ENCODE data around the gene CEP20.

The CEP20 gene

DNA sequence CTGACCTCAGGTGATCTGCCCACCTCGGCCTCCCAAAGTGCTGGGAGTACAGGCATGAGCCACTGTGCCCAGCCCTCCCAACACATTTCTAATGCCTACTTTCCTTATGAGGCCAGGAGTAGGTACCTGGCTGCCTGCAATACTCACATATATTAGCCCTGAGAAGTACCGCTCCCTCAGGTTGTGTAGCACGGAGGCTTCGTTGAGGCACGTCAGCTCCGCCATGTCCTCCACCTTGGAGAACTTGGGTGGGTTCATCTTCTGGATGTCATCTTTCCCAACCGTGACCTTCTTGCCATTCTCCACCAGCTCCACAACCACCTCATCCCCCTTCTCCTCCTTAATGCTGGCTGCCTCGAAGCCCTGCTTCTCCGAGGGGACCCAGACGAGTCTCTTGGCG is 50.6 kb downstream of the CEP20 start:
- Mint-ChIP-seq H3K4me3 (no peak overlapping the region), H3K36me3 (ENCODE audit: low read depth) (no peaks in the 10 kb centered on the region), H3K27ac (no peak overlapping the region), H3K9me3 (no peaks in the 10 kb centered on the region), H3K4me1 (no peaks in the 10 kb centered on the region), H3K27me3 (ENCODE audit: low read depth) (peaks cover 28% of the 10 kb centered on the region)
- TF ChIP-seq, protein P1, sequence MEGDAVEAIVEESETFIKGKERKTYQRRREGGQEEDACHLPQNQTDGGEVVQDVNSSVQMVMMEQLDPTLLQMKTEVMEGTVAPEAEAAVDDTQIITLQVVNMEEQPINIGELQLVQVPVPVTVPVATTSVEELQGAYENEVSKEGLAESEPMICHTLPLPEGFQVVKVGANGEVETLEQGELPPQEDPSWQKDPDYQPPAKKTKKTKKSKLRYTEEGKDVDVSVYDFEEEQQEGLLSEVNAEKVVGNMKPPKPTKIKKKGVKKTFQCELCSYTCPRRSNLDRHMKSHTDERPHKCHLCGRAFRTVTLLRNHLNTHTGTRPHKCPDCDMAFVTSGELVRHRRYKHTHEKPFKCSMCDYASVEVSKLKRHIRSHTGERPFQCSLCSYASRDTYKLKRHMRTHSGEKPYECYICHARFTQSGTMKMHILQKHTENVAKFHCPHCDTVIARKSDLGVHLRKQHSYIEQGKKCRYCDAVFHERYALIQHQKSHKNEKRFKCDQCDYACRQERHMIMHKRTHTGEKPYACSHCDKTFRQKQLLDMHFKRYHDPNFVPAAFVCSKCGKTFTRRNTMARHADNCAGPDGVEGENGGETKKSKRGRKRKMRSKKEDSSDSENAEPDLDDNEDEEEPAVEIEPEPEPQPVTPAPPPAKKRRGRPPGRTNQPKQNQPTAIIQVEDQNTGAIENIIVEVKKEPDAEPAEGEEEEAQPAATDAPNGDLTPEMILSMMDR (IDR thresholded peaks at IDR 0.05; ENCODE audit: unreplicated experiment in 3 of 3): no peak

DNA sequence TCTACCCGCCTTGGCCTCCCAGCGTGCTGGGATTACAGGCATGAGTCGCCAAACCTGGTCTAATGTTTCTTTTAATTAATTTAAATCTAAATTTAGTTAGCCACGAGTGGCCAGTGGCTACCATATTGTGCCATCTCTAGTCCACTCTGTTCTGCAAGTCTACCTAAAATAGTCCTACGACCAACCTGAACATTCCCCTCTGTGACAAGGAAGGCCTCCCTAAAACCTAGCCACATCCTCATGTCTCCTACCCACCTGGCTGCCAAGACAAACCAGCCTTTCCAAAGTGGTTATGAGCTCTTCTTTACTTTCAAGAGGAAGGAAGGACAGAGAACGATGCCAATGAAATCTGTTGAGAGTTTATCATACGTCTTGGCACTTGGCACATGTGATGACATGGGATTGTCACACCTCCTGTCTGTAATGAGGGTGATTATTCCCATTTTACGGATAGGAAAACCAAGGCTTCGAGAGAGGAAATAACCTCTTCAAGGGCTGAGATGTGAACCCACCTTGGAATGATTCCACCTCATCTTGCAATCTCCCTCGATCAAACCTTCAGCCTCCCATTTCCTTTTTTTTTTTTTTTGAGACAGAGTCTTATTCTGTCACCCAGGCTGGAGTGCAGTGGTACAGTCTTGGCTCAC is 51.3 kb downstream of the CEP20 start:
- Mint-ChIP-seq H3K4me1 (no peaks in the 10 kb centered on the region), H3K27ac (no peak overlapping the region), H3K27me3 (ENCODE audit: low read depth) (peaks cover 28% of the 10 kb centered on the region), H3K9me3 (no peaks in the 10 kb centered on the region), H3K36me3 (ENCODE audit: low read depth) (no peaks in the 10 kb centered on the region), H3K4me3 (no peak overlapping the region)
- TF ChIP-seq, protein P1 (IDR thresholded peaks at IDR 0.05; ENCODE audit: unreplicated experiment in 3 of 3): no peak

DNA sequence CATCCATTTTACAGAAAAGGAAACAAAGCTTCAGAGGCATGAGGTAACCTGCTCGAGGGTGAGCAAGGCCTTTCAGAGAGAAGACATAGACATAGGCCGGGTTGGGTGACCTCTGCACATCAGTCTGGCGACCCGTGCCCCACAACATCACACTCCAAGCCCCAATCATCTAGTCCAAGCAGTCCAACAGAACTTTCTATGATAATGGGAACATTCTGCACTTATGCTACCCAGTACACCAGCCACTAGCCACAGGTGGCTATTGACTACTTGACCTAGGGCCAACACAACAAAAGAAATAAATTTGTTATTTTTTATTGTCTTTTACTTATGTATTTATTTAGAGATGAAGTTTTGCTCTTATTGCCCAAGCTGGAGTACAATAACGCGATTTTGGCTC is 52.3 kb downstream of the CEP20 start:
- H3K27me3 Mint-ChIP-seq (ENCODE audit: low read depth): peaks cover 18% of the 10 kb centered on the region
- TF ChIP-seq, protein P1 (IDR thresholded peaks at IDR 0.05; ENCODE audit: unreplicated experiment in 3 of 3): no peak
- H3K4me3 Mint-ChIP-seq: no peak overlapping the region
- H3K36me3 Mint-ChIP-seq (ENCODE audit: low read depth): no peaks in the 10 kb centered on the region
- H3K27ac Mint-ChIP-seq: no peak overlapping the region
- H3K9me3 Mint-ChIP-seq: no peaks in the 10 kb centered on the region
- H3K4me1 Mint-ChIP-seq: no peaks in the 10 kb centered on the region

DNA sequence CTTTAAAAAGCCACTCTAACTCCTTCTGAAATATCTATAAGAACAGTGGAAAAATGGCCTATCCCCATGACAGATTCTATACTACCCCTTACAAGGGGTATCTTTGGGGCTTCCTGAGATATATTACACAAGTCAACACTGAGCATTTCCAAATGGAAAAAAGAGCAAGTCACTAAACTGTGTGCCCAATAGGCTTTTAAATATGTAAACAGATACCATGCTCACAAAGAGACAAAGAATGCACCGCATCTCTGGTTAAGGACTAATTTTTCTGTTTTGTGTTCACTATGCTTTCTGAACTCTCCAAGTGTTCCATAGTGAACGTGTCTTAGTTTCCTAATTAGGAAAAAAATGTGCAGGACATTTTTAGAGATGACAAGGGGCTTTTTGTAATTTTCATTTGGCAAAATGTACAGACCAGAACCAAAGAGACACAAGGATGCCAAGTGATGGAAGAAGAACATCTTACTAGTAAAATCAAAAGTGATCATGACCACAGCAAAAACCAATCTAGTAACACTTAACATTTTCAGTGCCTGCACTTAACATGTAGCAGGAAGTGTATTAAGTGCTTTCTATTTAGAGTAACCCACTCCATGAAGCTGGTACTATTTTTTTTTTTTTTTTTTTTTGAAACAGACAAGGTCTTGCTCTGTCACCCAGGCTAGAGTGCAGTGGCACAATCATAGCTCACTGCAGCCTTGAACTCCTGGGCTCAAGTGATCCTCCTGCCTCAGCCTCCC is 53.1 kb downstream of the CEP20 start:
- Mint-ChIP-seq H3K4me1 (no peaks in the 10 kb centered on the region), H3K4me3 (no peak overlapping the region), H3K36me3 (ENCODE audit: low read depth) (no peaks in the 10 kb centered on the region), H3K27ac (no peak overlapping the region), H3K9me3 (no peaks in the 10 kb centered on the region), H3K27me3 (ENCODE audit: low read depth) (peaks cover 17% of the 10 kb centered on the region)
- TF ChIP-seq, protein P1 (IDR thresholded peaks at IDR 0.05; ENCODE audit: unreplicated experiment in 3 of 3): no peak

DNA sequence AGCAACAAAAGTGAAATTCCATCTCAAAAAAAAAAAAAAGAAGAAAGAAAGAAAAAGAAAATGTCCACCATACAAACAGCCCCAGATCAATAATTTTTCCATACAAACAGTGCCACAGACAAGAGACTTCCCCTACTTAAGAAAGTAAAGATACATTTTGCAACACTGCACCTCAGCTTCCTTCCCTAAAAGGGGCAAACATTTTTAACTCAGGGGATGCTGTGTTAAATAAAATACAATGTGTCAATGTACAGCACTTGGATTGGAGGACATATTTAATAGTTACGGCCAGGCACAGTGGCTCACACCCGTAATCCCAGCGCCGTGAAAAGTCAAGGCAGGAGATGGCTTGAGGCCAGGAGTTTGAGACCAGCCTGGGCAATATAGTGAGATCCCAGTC is 53.9 kb downstream of the CEP20 start:
- no peaks in the 10 kb centered on the region for H3K4me1 Mint-ChIP-seq

More for the DNA sequence above, 53.9 kb downstream of the CEP20 start:
- no peak overlapping the region for H3K27ac Mint-ChIP-seq
- no peak overlapping the region for H3K4me3 Mint-ChIP-seq
- H3K36me3 Mint-ChIP-seq (ENCODE audit: low read depth): no peaks in the 10 kb centered on the region
- TF ChIP-seq, protein P1 (IDR thresholded peaks at IDR 0.05; ENCODE audit: unreplicated experiment in 3 of 3): no peak
- H3K27me3 Mint-ChIP-seq (ENCODE audit: low read depth): peaks cover 9% of the 10 kb centered on the region
- no peaks in the 10 kb centered on the region for H3K9me3 Mint-ChIP-seq
